ENCODE measurements around the gene ADGRB3.
"Not testable (repeated sequence)": the region's sequence is repeated elsewhere in the genome, so short reads cannot be mapped to it uniquely, and the experiment has no call there.

ADGRB3 gene

DNA sequence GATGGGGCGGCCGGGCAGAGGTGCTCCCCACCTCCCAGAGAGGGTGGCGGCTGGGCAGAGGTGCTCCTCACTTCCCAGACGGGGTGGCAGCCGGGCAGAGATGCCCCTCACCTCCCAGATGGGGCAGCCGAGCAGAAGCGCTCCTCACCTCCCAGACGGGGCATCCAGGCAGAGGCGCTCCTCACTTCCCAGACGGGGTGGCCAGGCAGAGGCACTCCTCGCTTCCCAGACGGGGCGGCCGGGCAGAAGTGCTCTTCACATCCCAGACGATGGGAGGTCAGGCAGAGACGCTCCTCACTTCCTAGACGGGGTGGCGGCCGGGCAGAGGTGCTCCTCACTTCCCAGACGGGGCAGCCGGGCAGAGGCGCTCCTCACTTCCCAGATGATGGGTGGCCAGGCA is 798.0 kb downstream of the ADGRB3 start:
- not testable (repeated sequence) for DNase-seq (ENCODE audit: low read depth)

DNA sequence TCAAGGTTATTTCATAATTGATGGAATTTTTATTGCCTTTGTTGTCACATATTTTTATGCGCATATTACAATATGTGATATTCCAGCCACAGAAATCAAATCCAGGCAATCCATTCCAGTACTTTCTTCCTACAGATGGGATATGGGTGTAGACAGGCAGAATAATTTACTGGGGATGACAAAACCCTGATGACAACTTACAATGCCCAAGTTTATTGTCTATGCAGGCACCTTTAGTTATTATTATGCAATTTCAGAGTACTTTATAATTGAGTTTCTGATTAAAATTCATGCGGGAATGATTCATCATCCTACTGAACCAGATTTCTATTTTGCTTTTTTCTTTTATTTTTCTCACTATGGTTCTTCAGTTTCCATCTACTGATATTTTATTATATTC is 803.0 kb downstream of the ADGRB3 start:
- no peak for DNase-seq (ENCODE audit: low read depth)

Measured in activated T-cell treated with anti-CD3 and anti-CD28 coated beads for 48 hours (primary cell).